Progenitor cell of endocrine pancreas (in vitro differentiated cells): ENCODE data around the gene NOL8. TPM values are rescaled to one million over a fixed set of nuclear protein-coding genes. Genes with fewer than 3 reads are reported as not detected.

Experiments
- DNase-seq: peaks from one replicate; pipeline ENCODE4 v3.0.0; 2021; ENCODE audit warnings: low spot score; ENCODE audit not compliant: unreplicated experiment
- H3K27ac Mint-ChIP-seq: 2 replicates; pipeline ENCODE4 v1.8.0; 2021; ENCODE audit warnings: mild to moderate bottlenecking, moderate library complexity, mixed read lengths
- H3K27me3 Mint-ChIP-seq: 2 replicates; pipeline ENCODE4 v1.8.0; 2021; ENCODE audit warnings: mixed read lengths
- H3K36me3 Mint-ChIP-seq: 2 replicates; pipeline ENCODE4 v1.8.0; 2022; ENCODE audit warnings: mixed read lengths; ENCODE audit not compliant: insufficient read depth
- H3K4me1 Mint-ChIP-seq: 2 replicates; pipeline ENCODE4 v1.8.0; 2021; ENCODE audit warnings: low read depth, mixed read lengths
- H3K4me3 Mint-ChIP-seq: 2 replicates; pipeline ENCODE4 v1.8.0; 2021; ENCODE audit warnings: low read depth, mild to moderate bottlenecking, moderate library complexity, mixed read lengths
- H3K9me3 Mint-ChIP-seq: 2 replicates; pipeline ENCODE4 v1.8.0; 2021; ENCODE audit warnings: low read depth, mixed read lengths
- total RNA-seq: library from RNA; stranded (reverse); gene quantifications from 2 replicates; pipeline ENCODE4 v1.2.1, GENCODE V29; 2021
- TF ChIP-seq, protein P1 (sequence below): fragments of 200-600 bp; sonication (generic); IDR thresholded peaks from one replicate; pipeline ENCODE4 v1.5.0; 2021; ENCODE audit warnings: antibody characterized with exemption, mild to moderate bottlenecking; ENCODE audit not compliant: unreplicated experiment

Gene NOL8
- total RNA-seq, 1 donor from 2014 or later: 38.3 TPM

DNA sequence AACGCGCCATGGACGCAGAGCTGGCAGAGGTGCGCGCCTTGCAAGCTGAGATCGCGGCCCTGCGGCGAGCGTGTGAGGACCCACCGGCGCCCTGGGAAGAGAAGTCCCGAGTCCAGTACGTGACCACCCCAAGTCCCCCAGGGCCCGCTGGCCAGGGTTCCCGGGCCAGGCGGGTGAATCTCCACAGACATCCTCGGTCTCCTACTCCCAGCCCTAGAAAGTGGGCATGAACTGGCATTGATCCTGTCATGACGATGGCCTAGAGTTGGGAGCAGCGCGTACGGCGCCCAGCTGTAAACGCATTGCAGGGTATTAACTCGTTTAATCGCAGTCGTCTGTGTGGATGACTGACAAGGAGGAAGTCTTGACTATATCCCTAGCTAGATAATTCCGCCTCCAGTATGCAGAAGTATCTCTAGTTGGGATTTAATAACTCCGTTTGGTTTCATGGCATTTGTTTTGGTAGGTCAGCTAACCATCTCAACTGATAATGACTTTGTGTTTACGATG lies 896 bp upstream of the NOL8 start:
- TF ChIP-seq, protein P1, sequence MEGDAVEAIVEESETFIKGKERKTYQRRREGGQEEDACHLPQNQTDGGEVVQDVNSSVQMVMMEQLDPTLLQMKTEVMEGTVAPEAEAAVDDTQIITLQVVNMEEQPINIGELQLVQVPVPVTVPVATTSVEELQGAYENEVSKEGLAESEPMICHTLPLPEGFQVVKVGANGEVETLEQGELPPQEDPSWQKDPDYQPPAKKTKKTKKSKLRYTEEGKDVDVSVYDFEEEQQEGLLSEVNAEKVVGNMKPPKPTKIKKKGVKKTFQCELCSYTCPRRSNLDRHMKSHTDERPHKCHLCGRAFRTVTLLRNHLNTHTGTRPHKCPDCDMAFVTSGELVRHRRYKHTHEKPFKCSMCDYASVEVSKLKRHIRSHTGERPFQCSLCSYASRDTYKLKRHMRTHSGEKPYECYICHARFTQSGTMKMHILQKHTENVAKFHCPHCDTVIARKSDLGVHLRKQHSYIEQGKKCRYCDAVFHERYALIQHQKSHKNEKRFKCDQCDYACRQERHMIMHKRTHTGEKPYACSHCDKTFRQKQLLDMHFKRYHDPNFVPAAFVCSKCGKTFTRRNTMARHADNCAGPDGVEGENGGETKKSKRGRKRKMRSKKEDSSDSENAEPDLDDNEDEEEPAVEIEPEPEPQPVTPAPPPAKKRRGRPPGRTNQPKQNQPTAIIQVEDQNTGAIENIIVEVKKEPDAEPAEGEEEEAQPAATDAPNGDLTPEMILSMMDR: no peak
- Mint-ChIP-seq H3K27me3 (no peaks in the 10 kb centered on the region), H3K36me3 (no peaks in the 10 kb centered on the region), H3K4me3 (peak overlapping the region; percentile 97), H3K9me3 (no peaks in the 10 kb centered on the region), H3K4me1 (peaks cover 15% of the 10 kb centered on the region), H3K27ac (peak overlapping the region; percentile 99)
- DNase-seq: no peak

DNA sequence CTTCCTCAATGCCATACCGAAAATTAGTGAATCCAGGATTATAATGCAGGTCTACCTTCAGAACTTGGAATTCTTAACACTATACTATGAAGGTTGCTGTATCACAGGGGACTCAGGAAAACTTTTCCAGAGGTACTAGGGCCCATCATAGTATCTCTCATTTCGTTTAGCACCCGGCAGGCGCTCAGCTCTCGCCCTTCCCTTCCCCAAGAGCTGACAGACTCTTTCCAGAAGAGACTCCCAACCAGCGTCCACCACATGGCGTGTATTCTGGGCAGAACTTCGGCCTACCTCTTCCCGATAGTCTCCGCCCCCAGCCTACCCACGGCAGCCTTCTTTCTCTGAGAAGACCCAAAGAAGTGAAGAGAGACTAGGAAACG lies 271 bp downstream of the NOL8 start:
- H3K9me3 Mint-ChIP-seq: no peaks in the 10 kb centered on the region
- no peak for DNase-seq
- H3K27me3 Mint-ChIP-seq: no peaks in the 10 kb centered on the region
- peaks cover 1% of the 10 kb centered on the region for H3K36me3 Mint-ChIP-seq
- TF ChIP-seq, protein P1: no peak
- peak overlapping the region; percentile 97 for H3K4me3 Mint-ChIP-seq
- peaks cover 15% of the 10 kb centered on the region for H3K4me1 Mint-ChIP-seq
- peak overlapping the region; percentile 99 for H3K27ac Mint-ChIP-seq

DNA sequence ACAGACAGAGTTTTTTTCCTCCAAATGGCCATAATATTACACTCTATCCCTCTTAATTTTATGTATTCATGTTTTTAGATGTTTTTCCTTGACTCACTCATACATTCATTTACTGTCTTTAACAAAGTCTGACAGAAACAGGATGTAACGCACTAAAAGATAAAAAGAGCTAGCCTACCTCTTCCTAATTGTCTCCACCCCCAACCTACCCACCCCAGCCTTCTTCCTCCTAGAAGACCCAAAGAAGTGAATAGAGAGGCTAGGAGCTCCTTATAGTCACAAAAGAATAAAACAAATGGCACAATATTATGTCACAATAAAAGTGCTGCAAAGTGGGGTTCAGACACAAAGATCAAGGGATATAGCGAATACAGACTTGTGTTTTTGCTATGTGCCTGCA lies 719 bp downstream of the NOL8 start:
- Mint-ChIP-seq H3K4me3 (peak overlapping the region; percentile 97), H3K27me3 (no peaks in the 10 kb centered on the region), H3K27ac (peak overlapping the region; percentile 99), H3K9me3 (no peaks in the 10 kb centered on the region), H3K36me3 (peaks cover 1% of the 10 kb centered on the region), H3K4me1 (peaks cover 15% of the 10 kb centered on the region)
- TF ChIP-seq, protein P1: no peak
- DNase-seq: no peak

DNA sequence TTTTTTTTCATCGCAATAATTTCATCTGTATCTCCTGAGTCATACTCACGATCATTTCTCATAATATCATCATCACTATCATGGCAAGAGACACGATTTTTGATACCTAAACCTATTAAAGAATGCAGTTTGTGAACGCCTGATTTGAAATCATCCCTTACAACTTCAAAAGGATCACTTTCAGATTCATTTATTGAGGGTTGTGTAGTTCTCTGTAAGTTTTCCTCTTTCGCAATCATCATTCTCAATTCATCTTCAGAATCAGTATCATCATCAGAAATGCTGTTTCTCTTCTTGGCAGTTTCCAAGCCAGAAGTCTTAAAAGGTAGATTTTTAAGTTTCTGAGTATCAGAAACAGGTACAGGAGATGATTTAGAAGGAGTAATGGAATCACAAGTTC lies 9.7 kb downstream of the NOL8 start:
- no peaks in the 10 kb centered on the region for H3K9me3 Mint-ChIP-seq

DNA sequence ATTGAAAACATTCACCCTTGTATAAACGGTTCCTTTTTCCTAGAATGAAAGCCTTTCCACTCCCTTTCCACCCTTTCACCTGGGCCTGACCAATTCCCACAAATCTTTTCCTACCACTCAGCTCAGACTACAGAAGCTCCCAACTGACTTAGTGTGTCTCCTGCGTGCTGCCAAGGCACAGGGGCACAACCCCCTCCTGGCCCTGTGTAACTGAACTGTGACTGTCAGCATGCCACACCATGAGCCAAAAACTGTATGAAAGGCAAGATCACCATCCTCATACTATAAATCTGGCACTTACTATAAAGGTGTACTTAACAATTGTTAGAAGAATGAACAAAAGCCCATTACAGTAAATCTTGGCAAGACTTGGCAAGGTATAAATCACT lies 11.5 kb downstream of the NOL8 start:
- H3K36me3 Mint-ChIP-seq: peaks cover 22% of the 10 kb centered on the region
- no peaks in the 10 kb centered on the region for H3K9me3 Mint-ChIP-seq
- H3K4me1 Mint-ChIP-seq: peaks cover 5% of the 10 kb centered on the region
- no peak for DNase-seq
- H3K4me3 Mint-ChIP-seq: no peak overlapping the region
- no peaks in the 10 kb centered on the region for H3K27me3 Mint-ChIP-seq
- TF ChIP-seq, protein P1: no peak
- H3K27ac Mint-ChIP-seq: no peak overlapping the region

More for the DNA sequence above, 9.7 kb downstream of the NOL8 start:
- Mint-ChIP-seq H3K27ac (no peak overlapping the region), H3K4me3 (no peak overlapping the region), H3K27me3 (no peaks in the 10 kb centered on the region), H3K36me3 (peaks cover 16% of the 10 kb centered on the region), H3K4me1 (peaks cover 5% of the 10 kb centered on the region)
- TF ChIP-seq, protein P1: no peak
- no peak for DNase-seq
